Activated CD4-positive, alpha-beta T cell treated with anti-CD3 and anti-CD28 coated beads, Interleukin-10, Interleukin-2, amounts not matched to agents 100 ng/mL and 50 ng/mL, durations not matched to agents 16 hours and 8 hours (primary cell): Measurements from ENCODE around the gene SRRM2.

Experiments
- DNase-seq: peaks from one replicate; pipeline ENCODE4 v3.0.0-alpha.2; 2020

Gene SRRM2

GRCh38 chr16:2804728-2805127 lies 52.3 kb downstream of the SRRM2 start:
- DNase-seq, result no peak

GRCh38 chr16:2806286-2806685 lies 53.8 kb downstream of the SRRM2 start:
- no peak for DNase-seq

DNA sequence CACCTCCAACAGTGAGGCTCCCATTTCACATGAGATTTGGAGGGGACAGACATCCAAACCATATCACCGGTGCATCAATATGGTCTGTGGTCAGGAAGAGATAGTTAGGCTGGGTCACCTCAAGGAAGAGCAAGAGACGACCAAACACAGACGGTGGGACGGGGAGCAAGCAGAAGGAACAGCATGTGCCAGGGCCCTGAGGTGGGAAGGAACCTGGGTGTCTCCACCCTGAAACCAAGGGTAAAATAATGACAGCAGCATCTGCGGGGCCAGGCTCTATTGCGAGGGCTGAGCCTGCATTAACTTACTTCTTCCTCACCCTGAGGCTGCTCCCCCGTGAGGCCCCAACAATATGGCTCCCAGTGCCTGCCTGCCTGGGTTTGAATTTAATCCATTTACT lies 55.7 kb downstream of the SRRM2 start:
- DNase-seq, result no peak

DNA sequence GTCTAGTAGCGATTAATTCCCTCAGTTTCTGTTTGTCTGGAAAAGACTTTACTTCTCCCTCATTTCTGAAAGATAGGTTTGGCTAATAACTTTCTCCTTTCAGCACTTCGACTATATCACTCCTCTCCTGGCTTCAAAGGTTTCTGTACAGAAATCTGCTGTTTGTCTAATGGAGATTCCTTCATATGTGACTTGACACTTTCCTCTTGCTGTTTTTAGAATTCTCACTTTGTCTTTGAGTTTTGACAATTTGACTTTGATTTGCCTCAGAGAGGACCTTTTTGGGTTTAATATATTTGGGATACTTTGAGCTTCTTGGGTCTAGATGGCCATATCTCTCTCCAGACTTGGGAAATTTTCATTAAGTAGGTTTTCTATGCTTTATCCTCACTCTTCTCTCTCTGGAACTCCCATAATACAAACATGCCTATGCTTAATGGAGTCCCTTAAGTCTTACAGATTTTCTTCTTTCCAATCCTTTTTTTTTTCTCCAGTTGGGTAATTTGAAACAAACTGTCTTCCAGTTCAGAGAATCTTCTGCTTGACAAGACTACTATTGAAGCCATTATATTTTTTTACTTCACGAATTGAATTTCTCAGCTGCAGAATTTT lies 56.8 kb downstream of the SRRM2 start:
- no peak for DNase-seq

DNA sequence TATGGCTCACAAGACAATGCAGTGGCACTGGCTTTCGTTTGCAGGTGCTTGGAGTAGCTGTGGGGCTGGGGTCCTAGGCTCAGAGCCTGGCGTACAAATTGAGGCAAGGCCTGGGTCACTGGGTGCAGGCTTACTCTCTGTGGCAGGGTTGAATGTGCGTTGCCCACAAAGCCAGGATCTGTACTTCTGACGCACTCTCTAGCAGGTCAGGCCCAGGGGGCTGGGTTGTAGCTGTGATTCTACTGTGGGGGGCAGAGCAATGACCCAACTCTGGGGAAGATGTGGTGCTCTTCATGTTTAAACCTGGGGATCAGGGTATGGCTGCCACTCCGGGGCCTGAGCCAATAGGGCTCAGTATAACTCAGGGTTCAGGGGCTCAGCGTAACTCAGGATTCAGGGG lies 58.2 kb downstream of the SRRM2 start:
- DNase-seq, result no peak

DNA sequence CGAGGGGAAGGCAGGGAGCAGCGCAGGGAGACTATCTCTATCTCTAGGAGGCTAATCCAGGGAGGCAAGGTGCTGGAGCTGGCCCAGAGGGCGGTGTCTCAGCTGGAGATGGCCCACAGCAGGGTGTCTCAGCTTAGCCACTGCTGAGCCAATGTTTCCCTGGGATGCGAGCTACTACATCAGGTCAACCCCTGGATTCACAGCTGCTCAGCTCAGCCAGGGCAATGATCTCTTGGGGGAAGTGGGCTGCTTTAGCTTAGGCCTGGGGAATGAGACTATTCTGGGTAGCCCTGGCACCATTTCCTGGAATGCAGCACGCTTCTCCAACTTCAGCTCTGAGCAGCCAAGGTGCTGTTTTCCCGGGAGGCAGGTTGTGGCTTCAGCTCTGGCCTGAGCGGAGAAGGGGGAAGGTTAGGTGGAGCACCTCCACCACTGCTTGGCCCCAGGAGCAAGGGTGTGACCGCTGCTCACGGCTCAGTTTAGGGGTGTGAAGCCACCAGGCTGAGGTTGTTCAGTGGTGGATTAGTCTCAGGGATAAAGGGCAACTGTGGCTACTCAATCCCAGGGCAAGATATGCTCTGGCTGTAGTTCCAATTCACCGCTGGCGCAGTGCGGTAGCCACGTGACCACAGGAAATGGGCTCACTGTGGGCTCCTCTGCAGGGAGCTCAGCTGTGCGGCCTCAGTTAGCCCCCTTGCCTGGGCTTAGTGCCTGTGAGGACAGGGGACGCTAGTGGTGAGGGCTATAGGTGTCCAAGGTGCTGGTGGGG lies 59.4 kb downstream of the SRRM2 start:
- DNase-seq, result no peak

GRCh38 chr16:2813771-2814221 lies 61.4 kb downstream of the SRRM2 start:
- no peak for DNase-seq

- DNase-seq, result no peak
Measured at GRCh38 chr16:2814551-2815298, 62.3 kb downstream of the SRRM2 start.

DNA sequence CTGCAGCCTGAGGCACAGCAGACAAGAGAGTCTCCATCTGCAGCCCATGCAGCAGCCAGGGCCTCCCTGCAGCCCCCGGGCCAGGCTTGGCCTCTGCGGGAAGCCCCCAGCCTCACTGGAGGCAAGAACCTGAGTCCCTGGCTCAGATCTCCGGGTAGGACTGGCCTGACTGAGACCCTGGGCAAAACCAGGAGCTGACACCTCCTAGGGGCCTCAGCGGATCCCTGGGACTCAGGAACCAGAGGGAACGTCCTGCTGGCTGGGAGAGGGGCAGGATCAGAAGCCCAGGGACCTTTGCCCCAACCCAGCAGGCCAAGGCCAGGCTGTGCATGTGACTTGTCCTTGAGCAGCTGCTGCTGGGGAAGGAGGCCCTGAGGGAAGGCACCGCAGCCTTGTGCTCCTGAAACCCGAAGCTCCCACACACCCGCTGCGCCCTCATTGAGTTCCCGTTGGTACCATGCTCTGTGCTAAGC lies 62.9 kb downstream of the SRRM2 start:
- DNase-seq, result no peak

GRCh38 chr16:2816751-2817339 lies 64.4 kb downstream of the SRRM2 start, which contains the start of gene PRSS21:
TSS of gene PRSS21 (plus strand) at chr16:2817237. CDS start at chr16:2817269, 32 bp downstream.
- peak; percentile 63 for DNase-seq

- peak; percentile 25 for DNase-seq
Measured at GRCh38 chr16:2817340-2818271, 65.2 kb downstream of the SRRM2 start.

DNA sequence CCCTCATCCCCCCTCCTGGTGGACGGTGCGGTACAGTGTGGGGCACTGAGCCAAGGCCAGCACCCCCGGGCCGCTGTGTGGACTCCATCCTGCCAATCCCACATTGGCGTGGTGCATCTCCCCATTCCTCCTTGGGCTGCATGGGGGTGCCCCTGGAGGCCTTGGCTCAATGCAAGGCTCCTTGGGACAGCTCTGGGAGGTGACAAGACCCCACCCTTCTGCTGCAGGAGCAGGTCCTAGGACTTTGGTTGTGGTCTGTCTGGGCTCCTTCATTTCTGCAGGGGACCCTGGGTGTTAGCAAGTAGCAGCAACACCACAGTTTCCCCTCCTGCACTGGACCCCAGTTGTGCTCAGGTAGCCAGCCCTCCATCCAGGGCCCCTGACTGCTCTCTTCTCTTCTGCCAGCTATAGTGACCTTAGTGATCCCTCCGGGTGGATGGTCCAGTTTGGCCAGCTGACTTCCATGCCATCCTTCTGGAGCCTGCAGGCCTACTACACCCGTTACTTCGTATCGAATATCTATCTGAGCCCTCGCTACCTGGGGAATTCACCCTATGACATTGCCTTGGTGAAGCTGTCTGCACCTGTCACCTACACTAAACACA lies 65.9 kb downstream of the SRRM2 start:
- no peak for DNase-seq

GRCh38 chr16:2819179-2819938 lies 66.9 kb downstream of the SRRM2 start:
- DNase-seq, result no peak

DNA sequence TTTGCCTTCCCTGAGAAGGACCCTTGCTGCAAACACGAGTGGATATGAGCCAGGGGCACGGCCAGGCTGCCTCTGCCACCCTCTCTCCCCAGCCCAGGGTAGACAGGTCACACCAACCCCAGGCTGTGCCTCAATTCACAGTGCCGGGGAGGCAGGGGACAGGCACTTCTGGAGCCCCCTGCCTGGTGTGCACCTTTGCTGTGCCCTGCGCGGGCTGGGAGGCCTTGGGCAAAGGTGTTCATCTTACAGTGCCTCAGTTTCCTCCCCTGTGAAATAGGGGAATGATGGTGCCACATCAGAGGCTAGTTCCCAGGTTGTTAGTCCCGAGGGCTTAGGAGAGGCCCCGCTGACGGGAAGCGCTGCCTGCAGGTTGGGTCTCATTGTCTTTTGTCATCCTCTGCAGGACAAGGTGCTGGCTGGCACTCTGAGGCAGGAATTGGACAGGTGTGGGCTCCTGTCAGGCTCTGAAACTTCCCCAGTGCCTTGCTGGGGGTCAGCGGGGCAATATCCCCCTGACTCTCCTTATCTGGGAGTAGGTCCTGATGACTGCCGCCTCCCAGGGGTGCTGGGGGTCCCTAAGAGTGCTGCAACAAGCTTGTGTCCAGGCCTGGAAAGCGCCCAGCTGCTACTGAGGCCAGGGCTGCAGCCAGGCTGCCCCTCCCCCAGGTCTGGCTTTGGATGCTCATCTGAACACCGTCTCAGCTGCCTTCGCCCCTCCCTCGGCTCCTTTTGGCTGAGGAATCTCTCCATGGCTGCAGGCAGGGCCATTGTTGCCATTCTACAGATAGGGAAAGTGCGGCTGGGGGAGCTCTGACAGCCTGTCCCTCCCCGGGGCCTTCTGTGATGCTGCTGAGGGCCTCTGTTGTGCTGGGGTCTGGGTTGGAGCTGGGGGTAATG lies 67.7 kb downstream of the SRRM2 start:
- no peak for DNase-seq
